B cell (primary cell): ENCODE data around the gene UBE4A. TPM values are rescaled to one million over a fixed set of nuclear protein-coding genes. Genes with fewer than 3 reads are reported as not detected.

Experiments used
- ATAC-seq: fragments of 200-7000 bp; cut with Tn5 transposase; one replicate; pipeline ENCODE4 v1.10.0; 2021; ENCODE audit warnings: low read depth, mild to moderate bottlenecking, moderate number of reproducible peaks, moderate library complexity
- CTCF ChIA-PET: fragments of 350-600 bp; sonication (Branson Sonifier 250); formaldehyde crosslinking; loops from one replicate; lab custom pipeline; 2021; ENCODE audit warnings: antibody characterized with exemption, inconsistent platforms; lab: Charles Lee
- POLR2A ChIA-PET: fragments of 350-600 bp; sonication (Branson Sonifier 250); formaldehyde crosslinking; loops from one replicate; lab custom pipeline; 2021; ENCODE audit warnings: antibody characterized with exemption; lab: Charles Lee
- DNase-seq: peaks from one replicate; pipeline ENCODE4 v3.0.0; 2013
- H2AFZ ChIP-seq: 2 replicates; pipeline ENCODE4 v1.6.1; 2012; ENCODE audit warnings: mild to moderate bottlenecking, low read depth, low read length; ENCODE audit not compliant: insufficient read depth, poor library complexity, severe bottlenecking
- H3K27ac ChIP-seq, 2 donors: 1 replicate in 1 of 2; 2 replicates in 1 of 2; pipeline ENCODE4 v1.5.1; 2012 to 2013; ENCODE audit warnings: low read length in 2 of 2, mild to moderate bottlenecking in 2 of 2, moderate library complexity in 1 of 2
- H3K27me3 ChIP-seq, 4 experiments: fragments of 200-600 bp in 1 of 4; sonication (generic) in 1 of 4; replicated peaks in 1 of 4; 1 replicate in 2 of 4; 2 replicates in 2 of 4; pipeline versions ENCODE4 v1.6.1 to v1.7.0; 2013 to 2016; ENCODE audit warnings: low read length in 3 of 4, mild to moderate bottlenecking in 2 of 4, mixed read lengths in 1 of 4, moderate library complexity in 1 of 4; ENCODE audit not compliant: insufficient read depth in 4 of 4, control insufficient read depth in 3 of 4; ENCODE audit errors: control extremely low read depth in 1 of 4
- H3K36me3 ChIP-seq, 2 experiments: replicated peaks in 1 of 2; 1 replicate in 1 of 2; 2 replicates in 1 of 2; pipeline versions ENCODE4 v1.6.1 to v1.7.1; 2013; ENCODE audit warnings: low read length in 1 of 2; ENCODE audit not compliant: insufficient read depth in 2 of 2, control insufficient read depth in 1 of 2; ENCODE audit errors: control extremely low read depth in 1 of 2, extremely low read depth in 1 of 2
- H3K4me1 ChIP-seq, 2 donors: fragments of 200-600 bp in 1 of 2; sonication (generic) in 1 of 2; 1 replicate in 1 of 2; 2 replicates in 1 of 2; pipeline versions ENCODE4 v1.5.1 to v1.6.1; 2013 to 2017; ENCODE audit warnings: low read length in 2 of 2; ENCODE audit not compliant: control insufficient read depth in 2 of 2, insufficient read depth in 2 of 2
- H3K4me2 ChIP-seq: replicated peaks from 2 replicates; pipeline ENCODE3; 2012; ENCODE audit warnings: mild to moderate bottlenecking, low read depth, low read length; ENCODE audit not compliant: poor library complexity, severe bottlenecking
- H3K4me3 ChIP-seq, 5 experiments: fragments of 200-600 bp in 1 of 5; sonication (generic) in 1 of 5; 1 replicate in 3 of 5; 2 replicates in 2 of 5; pipeline versions ENCODE4 v1.5.1 to v1.7.0; 2011 to 2016; ENCODE audit warnings: low read length in 4 of 5, mild to moderate bottlenecking in 4 of 5, low read depth in 2 of 5, control low read depth in 1 of 5, moderate library complexity in 1 of 5; ENCODE audit not compliant: insufficient read depth in 1 of 5; ENCODE audit errors: control extremely low read depth in 1 of 5, extremely low read depth in 1 of 5
- H3K79me2 ChIP-seq: fragments of 200-600 bp; sonication (generic); one replicate; pipeline ENCODE4 v1.6.0; 2016; ENCODE audit warnings: low read length; ENCODE audit not compliant: control insufficient read depth, insufficient read depth
- H3K9ac ChIP-seq: fragments of 200-600 bp; sonication (generic); 2 replicates; pipeline ENCODE4 v1.6.1; 2017; ENCODE audit warnings: mild to moderate bottlenecking, low read length, moderate library complexity
- H3K9me3 ChIP-seq, 3 donors: one replicate each; pipeline versions ENCODE4 v1.6.1 to v1.7.1; 2013; ENCODE audit warnings: low read length in 2 of 3; ENCODE audit not compliant: control insufficient read depth in 2 of 3, insufficient read depth in 1 of 3; ENCODE audit errors: control extremely low read depth in 1 of 3
- H4K20me1 ChIP-seq: 2 replicates; pipeline ENCODE4 v1.6.0; 2012; ENCODE audit warnings: mild to moderate bottlenecking, low read length; ENCODE audit not compliant: insufficient read depth, control insufficient read depth, poor library complexity, severe bottlenecking
- H3K27ac Mint-ChIP-seq: one replicate; pipeline ENCODE4 v1.8.0; 2021; ENCODE audit warnings: mixed read lengths
- H3K27me3 Mint-ChIP-seq: one replicate; pipeline ENCODE4 v1.8.0; 2021; ENCODE audit warnings: mixed read lengths
- H3K4me1 Mint-ChIP-seq: one replicate; pipeline ENCODE4 v1.8.0; 2021; ENCODE audit warnings: mixed read lengths
- H3K4me3 Mint-ChIP-seq: one replicate; pipeline ENCODE4 v1.8.0; 2021; ENCODE audit warnings: mixed read lengths
- H3K9me3 Mint-ChIP-seq: one replicate; pipeline ENCODE4 v1.8.0; 2022; ENCODE audit warnings: mixed read lengths; ENCODE audit not compliant: insufficient read depth
- EZH2 ChIP-seq: IDR thresholded peaks from 2 replicates; pipeline ENCODE4 v1.6.1; 2012; ENCODE audit warnings: borderline replicate concordance, low read depth, mild to moderate bottlenecking, moderate library complexity, low read length; ENCODE audit not compliant: insufficient read depth, poor library complexity, severe bottlenecking
- WGBS: methylation state at CpG from one replicate; pipeline ENCODE4 v1.1.5; 2013; ENCODE audit warnings: missing lambda C conversion rate; ENCODE audit not compliant: insufficient coverage; 5-methylcytosine and 5-hydroxymethylcytosine counted together
- intact Hi-C: fragments of 100-400 bp; cut with micrococcal nuclease; formaldehyde crosslinking; loops from one replicate; pipeline ENCODE4 v1.10.0; 2022
- polyA plus RNA-seq: library from polyadenylated mRNA; depleted of rRNA; stranded (reverse); fragments of >200 nt; gene quantifications from 2 replicates; pipeline ENCODE4 v1.2.3, GENCODE V29; 2012
- total RNA-seq, 2 donors: library from RNA; stranded (reverse); fragments of 120-200 nt in 1 of 2; gene quantifications; 1 replicate in 1 of 2; 2 replicates in 1 of 2; pipeline versions ENCODE4 v1.2.3 to v1.2.4, GENCODE V29; 2013 to 2022
- TF ChIP-seq, protein P1 (sequence below): fragments of 200-600 bp; IDR thresholded peaks from one replicate; pipeline ENCODE4 v1.8.0; 2022; ENCODE audit warnings: antibody characterized with exemption, mild to moderate bottlenecking

Gene UBE4A
- total and polyA plus RNA-seq, 2 donors (not counting 1 experiment from before 2014, with no cell fraction given): 14.7 to 37.3 TPM

DNA sequence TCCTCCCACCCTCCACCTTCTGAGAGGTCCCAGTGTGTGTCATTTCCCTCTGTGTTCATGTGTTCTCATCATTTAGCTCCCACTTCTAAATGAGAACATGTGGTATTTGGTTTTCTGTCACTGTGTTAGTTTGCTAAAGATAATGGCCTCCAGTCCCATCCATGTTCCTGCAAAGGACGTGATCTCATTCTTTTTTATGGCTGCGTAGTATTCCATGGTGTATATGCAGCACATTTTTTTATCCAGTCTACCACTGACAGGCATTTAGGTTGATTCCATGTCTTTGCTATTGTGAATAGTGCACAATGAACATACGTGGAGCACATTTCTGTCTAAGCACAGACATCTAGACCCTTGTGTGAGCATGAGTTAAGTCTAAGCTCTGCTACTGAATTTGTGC is 49.1 kb upstream of the UBE4A start:
- Histone ChIP-seq H2AFZ (no peak overlapping the region), H3K27ac (no peak overlapping the region), H3K79me2 (no peaks in the 10 kb centered on the region), H3K4me2 (no peak overlapping the region), H4K20me1 (no peaks in the 10 kb centered on the region), H3K9ac (no peak overlapping the region), H3K4me1 (peaks cover 11 to 23% of the 10 kb centered on the region in 2 donors), H3K27me3 (no peaks in the 10 kb centered on the region), H3K9me3 (no peaks in the 10 kb centered on the region), H3K36me3 (no peaks in the 10 kb centered on the region), H3K4me3 (no peak overlapping the region)
- ChIA-PET POLR2A (no interaction called here), CTCF (no interaction called here)
- Mint-ChIP-seq H3K27me3 (no peaks in the 10 kb centered on the region), H3K4me1 (peaks cover 19% of the 10 kb centered on the region), H3K4me3 (no peak overlapping the region), H3K27ac (no peak overlapping the region), H3K9me3 (peaks cover 3% of the 10 kb centered on the region)
- no peak for DNase-seq
- WGBS: 100% methylated on average over 2 of the region's 3 CpGs
- intact Hi-C loops: no loop called here
- no peak for TF ChIP-seq EZH2
- TF ChIP-seq, protein P1, sequence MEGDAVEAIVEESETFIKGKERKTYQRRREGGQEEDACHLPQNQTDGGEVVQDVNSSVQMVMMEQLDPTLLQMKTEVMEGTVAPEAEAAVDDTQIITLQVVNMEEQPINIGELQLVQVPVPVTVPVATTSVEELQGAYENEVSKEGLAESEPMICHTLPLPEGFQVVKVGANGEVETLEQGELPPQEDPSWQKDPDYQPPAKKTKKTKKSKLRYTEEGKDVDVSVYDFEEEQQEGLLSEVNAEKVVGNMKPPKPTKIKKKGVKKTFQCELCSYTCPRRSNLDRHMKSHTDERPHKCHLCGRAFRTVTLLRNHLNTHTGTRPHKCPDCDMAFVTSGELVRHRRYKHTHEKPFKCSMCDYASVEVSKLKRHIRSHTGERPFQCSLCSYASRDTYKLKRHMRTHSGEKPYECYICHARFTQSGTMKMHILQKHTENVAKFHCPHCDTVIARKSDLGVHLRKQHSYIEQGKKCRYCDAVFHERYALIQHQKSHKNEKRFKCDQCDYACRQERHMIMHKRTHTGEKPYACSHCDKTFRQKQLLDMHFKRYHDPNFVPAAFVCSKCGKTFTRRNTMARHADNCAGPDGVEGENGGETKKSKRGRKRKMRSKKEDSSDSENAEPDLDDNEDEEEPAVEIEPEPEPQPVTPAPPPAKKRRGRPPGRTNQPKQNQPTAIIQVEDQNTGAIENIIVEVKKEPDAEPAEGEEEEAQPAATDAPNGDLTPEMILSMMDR: no peak
- no peak for ATAC-seq

DNA sequence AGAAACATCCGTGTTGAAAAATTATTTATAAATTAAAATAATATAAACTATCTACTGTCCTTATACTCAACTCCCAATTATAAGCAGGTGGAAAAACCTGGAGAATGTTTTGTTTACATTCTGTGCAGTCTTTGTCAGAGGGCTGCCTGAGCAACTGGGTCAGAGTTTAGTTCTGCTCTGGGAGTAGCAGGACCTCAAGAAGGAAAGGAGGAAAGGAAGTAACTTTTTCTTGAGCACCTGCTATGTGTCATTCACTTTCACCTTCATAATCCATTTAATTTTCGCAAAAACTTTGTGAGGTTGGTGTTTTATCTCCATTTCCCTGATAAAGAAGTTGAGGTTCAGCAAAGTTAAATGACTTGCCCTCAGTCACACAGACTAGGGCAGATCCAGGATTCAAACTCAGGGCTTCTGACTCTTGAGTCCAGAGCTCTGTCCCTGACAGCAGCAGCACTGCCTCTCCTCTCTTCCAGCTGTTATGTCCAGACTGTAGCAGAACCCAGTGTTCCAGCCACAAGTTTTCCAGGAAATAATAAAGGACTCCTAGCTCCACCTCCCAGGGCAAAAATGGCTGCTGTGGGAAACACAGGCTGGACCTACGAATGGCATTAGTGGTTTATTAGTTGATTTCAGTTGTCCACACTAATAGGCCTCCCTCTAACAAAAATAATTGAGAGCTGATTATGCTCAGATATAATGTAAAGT is 48.5 kb upstream of the UBE4A start:
- no peak overlapping the region for H3K9ac ChIP-seq
- Mint-ChIP-seq H3K9me3 (peaks cover 3% of the 10 kb centered on the region), H3K27ac (no peak overlapping the region), H3K4me3 (no peak overlapping the region), H3K4me1 (peaks cover 26% of the 10 kb centered on the region), H3K27me3 (no peaks in the 10 kb centered on the region)
- H3K4me1 ChIP-seq: peaks cover 17 to 30% of the 10 kb centered on the region in 2 donors
- H3K4me2 ChIP-seq: no peak overlapping the region
- H3K36me3 ChIP-seq: no peaks in the 10 kb centered on the region
- TF ChIP-seq EZH2: no peak
- CTCF ChIA-PET: no interaction called here
- H3K9me3 ChIP-seq: no peaks in the 10 kb centered on the region
- H3K79me2 ChIP-seq: no peaks in the 10 kb centered on the region
- no peak overlapping the region for H3K4me3 ChIP-seq
- no peak overlapping the region for H2AFZ ChIP-seq
- ATAC-seq (no peak), DNase-seq (no peak)
- no peak overlapping the region for H3K27ac ChIP-seq
- intact Hi-C loops: no loop called here
- no peaks in the 10 kb centered on the region for H3K27me3 ChIP-seq
- POLR2A ChIA-PET: no interaction called here
- WGBS: no CpG with 5 or more reads among the region's 3 CpGs
- H4K20me1 ChIP-seq: no peaks in the 10 kb centered on the region
